SK-N-SH treated with all-trans-retinoic acid at 6 μM for 48 hours (cell line): ENCODE results near the gene TMEM130.

ENCODE experiments used
- ARNTL ChIP-seq: fragments of 450-650 bp; formaldehyde crosslinking; IDR thresholded peaks from 2 replicates; pipeline ENCODE4 v1.5.0; 2020; ENCODE audit warnings: low read depth, mild to moderate bottlenecking, moderate library complexity, borderline replicate concordance
- ESRRG ChIP-seq: fragments of 250-450 bp; sonication (Bioruptor Pico); IDR thresholded peaks from 2 replicates; pipeline ENCODE4 v1.6.1; 2021; ENCODE audit warnings: mild to moderate bottlenecking
- OSR1 ChIP-seq: fragments of 250-450 bp; sonication (Bioruptor Pico); IDR thresholded peaks from 2 replicates; pipeline ENCODE4 v1.8.0; 2022; ENCODE audit warnings: moderate library complexity, mild to moderate bottlenecking, inconsistent platforms
- RARB ChIP-seq: fragments of 250-450 bp; sonication (Bioruptor Pico); IDR thresholded peaks from 2 replicates; pipeline ENCODE4 v1.8.0; 2021; ENCODE audit warnings: mild to moderate bottlenecking, moderate library complexity
- TCF4 ChIP-seq: fragments of 250-450 bp; sonication (Bioruptor Pico); IDR thresholded peaks from 2 replicates; pipeline ENCODE4 v1.8.0; 2021; ENCODE audit warnings: mild to moderate bottlenecking, moderate library complexity, borderline replicate concordance
- ZFP30 ChIP-seq: fragments of 450-650 bp; formaldehyde crosslinking; IDR thresholded peaks from 2 replicates; pipeline ENCODE4 v1.5.0; 2022; ENCODE audit warnings: mild to moderate bottlenecking, moderate library complexity
- TF ChIP-seq, protein P1 (sequence below): fragments of 250-450 bp; sonication (Bioruptor Pico); IDR thresholded peaks from 2 replicates; pipeline ENCODE4 v1.8.0; 2020; ENCODE audit warnings: mild to moderate bottlenecking, moderate library complexity, borderline replicate concordance
- TF ChIP-seq, protein P2 (sequence below): fragments of 250-450 bp; sonication (Bioruptor Pico); IDR thresholded peaks from 2 replicates; pipeline ENCODE4 v1.5.0; 2020; ENCODE audit warnings: mild to moderate bottlenecking, moderate library complexity
- TF ChIP-seq, protein P3 (sequence below): fragments of 250-450 bp; sonication (Bioruptor Pico); IDR thresholded peaks from 2 replicates; pipeline ENCODE4 v1.5.1; 2020; ENCODE audit warnings: low read depth, mild to moderate bottlenecking, moderate library complexity

DNA sequence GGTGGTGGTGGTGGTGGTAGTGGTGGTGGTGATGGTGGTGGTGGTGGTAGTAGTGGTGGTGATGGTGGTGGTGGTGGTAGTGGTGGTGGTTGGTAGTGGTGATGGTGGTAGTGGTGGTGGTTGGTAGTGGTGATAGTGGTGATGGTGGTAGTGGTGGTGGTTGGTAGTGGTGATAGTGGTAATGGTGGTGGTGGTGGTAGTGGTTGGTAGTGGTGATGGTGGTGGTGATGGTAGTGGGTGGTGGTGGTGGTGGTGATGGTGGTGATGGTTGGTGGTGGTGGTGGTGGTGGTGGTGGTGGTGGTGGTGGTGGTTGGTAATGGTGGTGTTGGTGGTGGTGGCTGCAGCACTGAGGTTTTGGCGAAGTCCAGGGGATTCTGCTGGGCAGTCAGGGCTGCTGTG, 58.5 kb downstream of the TMEM130 start:
- TF ChIP-seq, protein P1, sequence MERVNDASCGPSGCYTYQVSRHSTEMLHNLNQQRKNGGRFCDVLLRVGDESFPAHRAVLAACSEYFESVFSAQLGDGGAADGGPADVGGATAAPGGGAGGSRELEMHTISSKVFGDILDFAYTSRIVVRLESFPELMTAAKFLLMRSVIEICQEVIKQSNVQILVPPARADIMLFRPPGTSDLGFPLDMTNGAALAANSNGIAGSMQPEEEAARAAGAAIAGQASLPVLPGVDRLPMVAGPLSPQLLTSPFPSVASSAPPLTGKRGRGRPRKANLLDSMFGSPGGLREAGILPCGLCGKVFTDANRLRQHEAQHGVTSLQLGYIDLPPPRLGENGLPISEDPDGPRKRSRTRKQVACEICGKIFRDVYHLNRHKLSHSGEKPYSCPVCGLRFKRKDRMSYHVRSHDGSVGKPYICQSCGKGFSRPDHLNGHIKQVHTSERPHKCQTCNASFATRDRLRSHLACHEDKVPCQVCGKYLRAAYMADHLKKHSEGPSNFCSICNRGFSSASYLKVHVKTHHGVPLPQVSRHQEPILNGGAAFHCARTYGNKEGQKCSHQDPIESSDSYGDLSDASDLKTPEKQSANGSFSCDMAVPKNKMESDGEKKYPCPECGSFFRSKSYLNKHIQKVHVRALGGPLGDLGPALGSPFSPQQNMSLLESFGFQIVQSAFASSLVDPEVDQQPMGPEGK (CRISPR knock-in tag), result no peak
- no peak for TF ChIP-seq TCF4 (CRISPR knock-in tag)
- TF ChIP-seq, protein P2, sequence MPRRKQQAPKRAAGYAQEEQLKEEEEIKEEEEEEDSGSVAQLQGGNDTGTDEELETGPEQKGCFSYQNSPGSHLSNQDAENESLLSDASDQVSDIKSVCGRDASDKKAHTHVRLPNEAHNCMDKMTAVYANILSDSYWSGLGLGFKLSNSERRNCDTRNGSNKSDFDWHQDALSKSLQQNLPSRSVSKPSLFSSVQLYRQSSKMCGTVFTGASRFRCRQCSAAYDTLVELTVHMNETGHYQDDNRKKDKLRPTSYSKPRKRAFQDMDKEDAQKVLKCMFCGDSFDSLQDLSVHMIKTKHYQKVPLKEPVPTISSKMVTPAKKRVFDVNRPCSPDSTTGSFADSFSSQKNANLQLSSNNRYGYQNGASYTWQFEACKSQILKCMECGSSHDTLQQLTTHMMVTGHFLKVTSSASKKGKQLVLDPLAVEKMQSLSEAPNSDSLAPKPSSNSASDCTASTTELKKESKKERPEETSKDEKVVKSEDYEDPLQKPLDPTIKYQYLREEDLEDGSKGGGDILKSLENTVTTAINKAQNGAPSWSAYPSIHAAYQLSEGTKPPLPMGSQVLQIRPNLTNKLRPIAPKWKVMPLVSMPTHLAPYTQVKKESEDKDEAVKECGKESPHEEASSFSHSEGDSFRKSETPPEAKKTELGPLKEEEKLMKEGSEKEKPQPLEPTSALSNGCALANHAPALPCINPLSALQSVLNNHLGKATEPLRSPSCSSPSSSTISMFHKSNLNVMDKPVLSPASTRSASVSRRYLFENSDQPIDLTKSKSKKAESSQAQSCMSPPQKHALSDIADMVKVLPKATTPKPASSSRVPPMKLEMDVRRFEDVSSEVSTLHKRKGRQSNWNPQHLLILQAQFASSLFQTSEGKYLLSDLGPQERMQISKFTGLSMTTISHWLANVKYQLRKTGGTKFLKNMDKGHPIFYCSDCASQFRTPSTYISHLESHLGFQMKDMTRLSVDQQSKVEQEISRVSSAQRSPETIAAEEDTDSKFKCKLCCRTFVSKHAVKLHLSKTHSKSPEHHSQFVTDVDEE (CRISPR knock-in tag), result no peak
- no peak for TF ChIP-seq ARNTL
- no peak for TF ChIP-seq OSR1 (CRISPR knock-in tag)
- TF ChIP-seq, protein P3, sequence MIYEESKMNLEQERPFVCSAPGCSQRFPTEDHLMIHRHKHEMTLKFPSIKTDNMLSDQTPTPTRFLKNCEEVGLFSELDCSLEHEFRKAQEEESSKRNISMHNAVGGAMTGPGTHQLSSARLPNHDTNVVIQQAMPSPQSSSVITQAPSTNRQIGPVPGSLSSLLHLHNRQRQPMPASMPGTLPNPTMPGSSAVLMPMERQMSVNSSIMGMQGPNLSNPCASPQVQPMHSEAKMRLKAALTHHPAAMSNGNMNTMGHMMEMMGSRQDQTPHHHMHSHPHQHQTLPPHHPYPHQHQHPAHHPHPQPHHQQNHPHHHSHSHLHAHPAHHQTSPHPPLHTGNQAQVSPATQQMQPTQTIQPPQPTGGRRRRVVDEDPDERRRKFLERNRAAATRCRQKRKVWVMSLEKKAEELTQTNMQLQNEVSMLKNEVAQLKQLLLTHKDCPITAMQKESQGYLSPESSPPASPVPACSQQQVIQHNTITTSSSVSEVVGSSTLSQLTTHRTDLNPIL (CRISPR knock-in tag), result no peak
- no peak for TF ChIP-seq RARB (CRISPR knock-in tag)
- no peak for TF ChIP-seq ESRRG
- no peak for TF ChIP-seq ZFP30 (CRISPR knock-in tag)
